Measurements from ENCODE around the gene ONECUT3.

ONECUT3 gene

DNA sequence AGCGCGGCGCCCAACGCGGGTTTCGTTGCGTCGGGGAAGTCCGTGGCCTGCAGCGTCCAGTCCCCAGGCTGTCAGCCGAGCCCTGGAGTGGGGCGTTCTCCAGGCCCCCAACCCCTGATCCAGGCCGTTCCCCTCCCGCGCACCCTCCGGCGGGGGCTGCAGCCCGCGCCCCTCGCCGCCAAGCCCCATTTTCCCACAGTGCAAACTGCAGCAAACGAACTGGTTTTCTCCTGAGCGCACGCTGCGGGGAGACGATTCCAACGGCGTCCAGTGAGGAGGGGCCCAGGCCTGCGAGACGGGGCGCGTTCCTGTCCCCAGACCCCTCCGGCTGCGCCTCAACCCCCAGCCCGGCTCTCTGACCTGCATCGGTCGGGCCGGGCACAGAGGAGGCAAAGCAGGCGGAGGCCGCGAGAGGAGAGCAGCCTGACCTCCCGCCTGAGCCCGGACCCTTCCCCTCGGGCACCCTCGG, 4.4 kb upstream of the ONECUT3 start:
- Histone ChIP-seq H3K27me3 (ENCODE audit: control insufficient read depth in 1 of 2, insufficient read depth in 1 of 2, low read length in 2 of 2) (peaks cover 77 to 83% of the 10 kb centered on the region in 2 experiments), H3K79me1 (replicated peaks; ENCODE audit: low read length, poor library complexity, severe bottlenecking) (no peaks in the 10 kb centered on the region), H2BK5ac (ENCODE audit: low read depth, low read length, poor library complexity, severe bottlenecking) (no peak overlapping the region), H2AFZ (ENCODE audit: low read depth, low read length) (no peak overlapping the region), H3K27ac (ENCODE audit: low read length, poor library complexity, severe bottlenecking) (no peak overlapping the region), H3K4me2 (ENCODE audit: low read length, poor library complexity, severe bottlenecking) (peak overlapping the region; percentile 29), H3K9ac (ENCODE audit: low read length) (no peak overlapping the region), H4K8ac (ENCODE audit: low read length) (no peak overlapping the region), H3K14ac (ENCODE audit: low read length in 2 of 2) (no peak overlapping the region), H3K36me3 (ENCODE audit: control insufficient read depth in 1 of 2, insufficient read depth in 2 of 2, low read depth in 1 of 2, low read length in 2 of 2) (no peaks in the 10 kb centered on the region), H3K9me3 (ENCODE audit: control insufficient read depth, low read length) (no peaks in the 10 kb centered on the region), H3K4me1 (ENCODE audit: control insufficient read depth, insufficient read depth, low read depth, low read length) (peaks cover 48% of the 10 kb centered on the region), H3K23ac (ENCODE audit: low read length in 2 of 2) (peak overlapping the region in 1 of 2 experiments; percentile 78), H2BK120ac (ENCODE audit: low read depth, low read length) (no peak overlapping the region), H2BK12ac (ENCODE audit: low read length in 2 of 2) (no peak overlapping the region), H3K4ac (ENCODE audit: low read depth in 1 of 2, low read length in 2 of 2) (no peak overlapping the region), H2AK5ac (ENCODE audit: low read length, severe bottlenecking) (no peak overlapping the region), H4K91ac (ENCODE audit: low read length) (no peak overlapping the region), H3K4me3 (ENCODE audit: insufficient read depth in 1 of 2, low read depth in 1 of 2, low read length in 2 of 2) (no peak overlapping the region), H2BK15ac (ENCODE audit: low read depth, poor library complexity, severe bottlenecking) (no peak overlapping the region), H3K18ac (ENCODE audit: low read depth in 1 of 2, low read length in 2 of 2) (no peak overlapping the region)
- DNase-seq = no peak
- WGBS = 5% methylated on average over 44 of the region's 45 CpGs

DNA sequence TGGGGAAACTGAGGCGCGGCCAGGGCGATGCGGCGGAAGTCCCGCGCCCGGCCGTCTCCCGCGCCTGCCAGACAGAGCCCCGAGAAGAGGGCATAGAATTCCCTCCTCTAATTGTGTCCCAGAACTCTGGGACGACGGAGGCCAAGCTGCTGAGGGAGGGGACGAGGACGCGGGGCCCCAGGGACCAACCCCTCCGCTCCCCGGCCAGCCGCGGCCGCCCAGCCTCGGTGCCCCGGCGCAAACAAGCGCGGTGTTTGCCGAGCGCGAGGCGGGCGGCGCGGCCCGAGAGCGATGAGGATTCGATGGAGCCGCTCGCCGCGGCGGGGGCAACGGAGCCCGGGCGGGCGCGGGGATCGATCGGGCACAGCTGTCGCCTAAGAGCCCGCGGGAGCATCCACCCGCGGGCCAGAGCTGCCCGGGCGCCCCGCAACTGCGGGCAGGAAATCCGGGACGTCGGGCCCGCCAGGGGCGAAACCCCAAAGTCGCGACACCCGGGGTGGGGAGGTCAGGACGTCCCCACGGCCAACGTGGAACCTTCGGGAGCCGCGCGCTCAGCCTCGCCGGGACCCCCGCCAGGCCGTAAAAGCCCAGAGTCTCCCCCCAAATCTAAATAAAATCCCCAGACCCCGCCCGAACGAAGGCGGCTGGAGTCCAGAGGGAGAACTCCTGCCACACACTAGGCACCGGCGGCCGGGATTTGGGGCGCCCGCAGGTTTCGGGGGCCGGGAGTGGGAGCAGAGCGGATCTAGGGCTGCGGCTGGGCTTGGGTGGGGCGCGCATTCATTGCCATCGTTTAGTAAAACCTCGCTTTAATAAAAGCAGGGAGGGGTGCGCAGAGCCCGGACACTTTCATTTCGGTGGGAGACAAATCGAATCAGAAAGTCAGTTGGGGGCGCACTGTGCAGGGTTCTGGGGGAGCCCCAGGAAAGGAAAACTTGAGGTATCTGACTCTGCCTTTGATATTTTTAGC, 3.6 kb upstream of the ONECUT3 start:
- Histone ChIP-seq H3K36me3 (ENCODE audit: control insufficient read depth in 1 of 2, insufficient read depth in 2 of 2, low read depth in 1 of 2, low read length in 2 of 2) (no peaks in the 10 kb centered on the region), H4K8ac (ENCODE audit: low read length) (no peak overlapping the region), H2BK12ac (ENCODE audit: low read length in 2 of 2) (no peak overlapping the region), H3K9ac (ENCODE audit: low read length) (no peak overlapping the region), H2BK120ac (ENCODE audit: low read depth, low read length) (no peak overlapping the region), H3K4me1 (ENCODE audit: control insufficient read depth, insufficient read depth, low read depth, low read length) (peaks cover 48% of the 10 kb centered on the region), H3K18ac (ENCODE audit: low read depth in 1 of 2, low read length in 2 of 2) (no peak overlapping the region), H2AK5ac (ENCODE audit: low read length, severe bottlenecking) (no peak overlapping the region), H3K27me3 (ENCODE audit: control insufficient read depth in 1 of 2, insufficient read depth in 1 of 2, low read length in 2 of 2) (peaks cover 74 to 80% of the 10 kb centered on the region in 2 experiments), H3K4me3 (ENCODE audit: insufficient read depth in 1 of 2, low read depth in 1 of 2, low read length in 2 of 2) (no peak overlapping the region), H3K14ac (ENCODE audit: low read length in 2 of 2) (no peak overlapping the region), H3K79me1 (replicated peaks; ENCODE audit: low read length, poor library complexity, severe bottlenecking) (no peaks in the 10 kb centered on the region), H3K4me2 (ENCODE audit: low read length, poor library complexity, severe bottlenecking) (peak overlapping the region; percentile 50), H4K91ac (ENCODE audit: low read length) (no peak overlapping the region), H3K23ac (ENCODE audit: low read length in 2 of 2) (peak overlapping the region in 1 of 2 experiments; percentile 78), H3K27ac (ENCODE audit: low read length, poor library complexity, severe bottlenecking) (no peak overlapping the region), H2BK15ac (ENCODE audit: low read depth, poor library complexity, severe bottlenecking) (no peak overlapping the region), H3K4ac (ENCODE audit: low read depth in 1 of 2, low read length in 2 of 2) (no peak overlapping the region), H3K9me3 (ENCODE audit: control insufficient read depth, low read length) (no peaks in the 10 kb centered on the region), H2AFZ (ENCODE audit: low read depth, low read length) (no peak overlapping the region), H2BK5ac (ENCODE audit: low read depth, low read length, poor library complexity, severe bottlenecking) (no peak overlapping the region)
- 4% methylated on average over 90 of the region's 99 CpGs for WGBS
- no peak for DNase-seq

DNA sequence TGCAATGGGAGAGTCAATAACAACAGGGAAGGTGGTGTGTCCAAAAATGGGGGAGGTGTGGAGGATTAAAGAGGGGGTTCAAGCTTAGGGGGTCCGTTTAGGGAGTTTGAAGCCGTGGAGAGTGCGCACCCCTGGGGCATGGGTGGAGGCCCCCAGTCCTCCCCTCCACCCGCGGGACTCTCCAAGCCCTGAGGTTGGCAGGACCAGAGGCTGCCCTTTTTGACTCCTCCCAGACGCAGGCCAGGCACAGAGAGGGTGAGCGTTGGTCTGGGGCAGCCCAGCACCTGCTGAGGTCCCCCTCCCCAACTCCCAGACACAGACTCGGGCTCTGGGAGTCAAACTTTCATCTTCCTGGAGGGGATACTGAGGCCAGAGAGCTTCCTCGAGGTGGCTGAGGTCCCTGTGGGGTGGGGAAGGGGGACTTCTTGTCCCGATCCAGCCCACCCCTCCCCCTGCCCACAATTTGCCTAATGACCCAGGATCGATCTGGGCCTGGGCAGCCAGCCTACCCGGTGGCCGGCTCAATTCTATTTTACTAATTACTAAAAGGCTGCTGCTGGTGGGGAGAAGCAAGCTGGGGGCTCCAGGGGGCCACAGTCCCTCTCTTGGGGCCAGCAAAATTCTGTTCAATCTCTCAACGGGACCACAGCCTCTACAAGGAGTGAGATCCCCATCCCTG, 2.8 kb upstream of the ONECUT3 start:
- H3K18ac ChIP-seq (ENCODE audit: low read depth in 1 of 2, low read length in 2 of 2) = no peak overlapping the region
- peak overlapping the region; percentile 8 for H2AFZ ChIP-seq (ENCODE audit: low read depth, low read length)
- H3K14ac ChIP-seq (ENCODE audit: low read length in 2 of 2) = no peak overlapping the region
- H3K9ac ChIP-seq (ENCODE audit: low read length) = no peak overlapping the region
- no peak overlapping the region for H2BK5ac ChIP-seq (ENCODE audit: low read depth, low read length, poor library complexity, severe bottlenecking)
- peak overlapping the region; percentile 9 for H2BK15ac ChIP-seq (ENCODE audit: low read depth, poor library complexity, severe bottlenecking)
- no peak overlapping the region for H2BK12ac ChIP-seq (ENCODE audit: low read length in 2 of 2)
- no peak overlapping the region for H2BK120ac ChIP-seq (ENCODE audit: low read depth, low read length)
- peaks cover 72 to 80% of the 10 kb centered on the region in 2 experiments for H3K27me3 ChIP-seq (ENCODE audit: control insufficient read depth in 1 of 2, insufficient read depth in 1 of 2, low read length in 2 of 2)
- no peak overlapping the region for H4K91ac ChIP-seq (ENCODE audit: low read length)
- peaks cover 46% of the 10 kb centered on the region for H3K4me1 ChIP-seq (ENCODE audit: control insufficient read depth, insufficient read depth, low read depth, low read length)
- H3K27ac ChIP-seq (ENCODE audit: low read length, poor library complexity, severe bottlenecking) = no peak overlapping the region
- no peak overlapping the region for H2AK5ac ChIP-seq (ENCODE audit: low read length, severe bottlenecking)
- H3K9me3 ChIP-seq (ENCODE audit: control insufficient read depth, low read length) = no peaks in the 10 kb centered on the region
- no peak overlapping the region for H3K4ac ChIP-seq (ENCODE audit: low read depth in 1 of 2, low read length in 2 of 2)
- H3K36me3 ChIP-seq (ENCODE audit: control insufficient read depth in 1 of 2, insufficient read depth in 2 of 2, low read depth in 1 of 2, low read length in 2 of 2) = no peaks in the 10 kb centered on the region
- no peak overlapping the region for H3K4me3 ChIP-seq (ENCODE audit: insufficient read depth in 1 of 2, low read depth in 1 of 2, low read length in 2 of 2)
- no peaks in the 10 kb centered on the region for H3K79me1 ChIP-seq (replicated peaks; ENCODE audit: low read length, poor library complexity, severe bottlenecking)
- WGBS = 9% methylated on average over 11 of the region's 14 CpGs
- no peak for DNase-seq
- no peak overlapping the region for H3K23ac ChIP-seq (ENCODE audit: low read length in 2 of 2)
- H4K8ac ChIP-seq (ENCODE audit: low read length) = no peak overlapping the region
- H3K4me2 ChIP-seq (ENCODE audit: low read length, poor library complexity, severe bottlenecking) = no peak overlapping the region
